ENCODE measurements around the gene LTF.
"Not testable (repeated sequence)": the region's sequence is repeated elsewhere in the genome, so short reads cannot be mapped to it uniquely, and the experiment has no call there.

Gene LTF

GRCh38 chr3:46416811-46417510 is 47.7 kb downstream of the LTF start:
- no peak for DNase-seq (ENCODE audit: low read depth in 2 of 3, low spot score in 2 of 3)

- no peak for DNase-seq (ENCODE audit: low read depth in 2 of 3, low spot score in 2 of 3)
Observed at GRCh38 chr3:46416125-46416810, 48.4 kb downstream of the LTF start.

GRCh38 chr3:46414739-46415138 is 50.0 kb downstream of the LTF start:
- DNase-seq (ENCODE audit: low read depth in 2 of 3, low spot score in 2 of 3): no peak

GRCh38 chr3:46413951-46414350 is 50.8 kb downstream of the LTF start:
- no peak for DNase-seq (ENCODE audit: low read depth in 2 of 3, low spot score in 2 of 3)

- no peak for DNase-seq (ENCODE audit: low read depth in 2 of 3, low spot score in 2 of 3)
Observed at GRCh38 chr3:46412786-46413298, 51.9 kb downstream of the LTF start.

GRCh38 chr3:46411271-46411670 is 53.4 kb downstream of the LTF start:
- no peak for DNase-seq (ENCODE audit: low read depth in 2 of 3, low spot score in 2 of 3)

GRCh38 chr3:46410669-46411068 is 54.0 kb downstream of the LTF start:
- DNase-seq (ENCODE audit: low read depth in 2 of 3, low spot score in 2 of 3): no peak

GRCh38 chr3:46409739-46410489 is 54.8 kb downstream of the LTF start:
- no peak for DNase-seq (ENCODE audit: low read depth in 2 of 3, low spot score in 2 of 3)

GRCh38 chr3:46408853-46409252 is 55.9 kb downstream of the LTF start:
- no peak for DNase-seq (ENCODE audit: low read depth in 2 of 3, low spot score in 2 of 3)

- no peak for DNase-seq (ENCODE audit: low read depth in 2 of 3, low spot score in 2 of 3)
Observed at GRCh38 chr3:46407970-46408369, 56.7 kb downstream of the LTF start.

GRCh38 chr3:46406788-46407611 is 57.7 kb downstream of the LTF start, which contains the start of the genes CCR5AS and CCRL2:
Gene CCR5AS (minus strand): TSS chr3:46407066.
Gene CCRL2 (plus strand): TSS chr3:46407259. CDS start chr3:46408080, 821 bp downstream.
- DNase-seq (ENCODE audit: low read depth in 2 of 3, low spot score in 2 of 3): peak in 2 of 3 experiments; percentile 9 to 15

- no peak for DNase-seq (ENCODE audit: low read depth in 2 of 3, low spot score in 2 of 3)
Observed at GRCh38 chr3:46406443-46406787, 58.3 kb downstream of the LTF start.

GRCh38 chr3:46405301-46406019 is 59.2 kb downstream of the LTF start:
- DNase-seq (ENCODE audit: low read depth in 2 of 3, low spot score in 2 of 3): no peak

- DNase-seq (ENCODE audit: low read depth in 2 of 3, low spot score in 2 of 3): not testable (repeated sequence)
Observed at GRCh38 chr3:46402902-46403301, 61.8 kb downstream of the LTF start.

- no peak for DNase-seq (ENCODE audit: low read depth in 2 of 3, low spot score in 2 of 3)
Observed at GRCh38 chr3:46401579-46401978, 63.1 kb downstream of the LTF start.

GRCh38 chr3:46400846-46401245 is 63.9 kb downstream of the LTF start:
- no peak for DNase-seq (ENCODE audit: low read depth in 2 of 3, low spot score in 2 of 3)

- DNase-seq (ENCODE audit: low read depth in 2 of 3, low spot score in 2 of 3): no peak
Observed at GRCh38 chr3:46400000-46400734, 64.5 kb downstream of the LTF start.

- no peak for DNase-seq (ENCODE audit: low read depth in 2 of 3, low spot score in 2 of 3)
Observed at GRCh38 chr3:46399557-46399956, 65.1 kb downstream of the LTF start.

- DNase-seq (ENCODE audit: low read depth in 2 of 3, low spot score in 2 of 3): no peak
Observed at GRCh38 chr3:46399098-46399497, 65.6 kb downstream of the LTF start.
